HG02870 (cell line): Measurements from ENCODE around the gene NCLN.
"Not testable (repeated sequence)": the region's sequence is repeated elsewhere in the genome, so short reads cannot be mapped to it uniquely, and the experiment has no call there.

Source experiments
- ATAC-seq: cut with Tn5 transposase; IDR thresholded peaks from one replicate; pipeline ENCODE4 v1.9.1; 2021; ENCODE audit warnings: mild to moderate bottlenecking, moderate library complexity; ENCODE audit not compliant: unreplicated experiment

NCLN gene

GRCh38 chr19:3183721-3184641, 1.7 kb upstream of the NCLN start:
- no peak for ATAC-seq

GRCh38 chr19:3184847-3185460, 776 bp upstream of the NCLN start:
- ATAC-seq, result peak; percentile 24

GRCh38 chr19:3186160-3186688, 494 bp downstream of the NCLN start:
- ATAC-seq, result peak; percentile 13

- ATAC-seq, result no peak
These were observed 1.3 kb downstream of the NCLN start for GRCh38 chr19:3186891-3187661.

- no peak for ATAC-seq
These were observed 2.2 kb downstream of the NCLN start for GRCh38 chr19:3187662-3188511.

GRCh38 chr19:3188627-3189596, 3.2 kb downstream of the NCLN start:
- no peak for ATAC-seq

- ATAC-seq, result no peak
These were observed 4.2 kb downstream of the NCLN start for GRCh38 chr19:3189702-3190469.

- ATAC-seq, result no peak
These were observed 4.7 kb downstream of the NCLN start for GRCh38 chr19:3190470-3190770.

GRCh38 chr19:3190921-3191805, 5.4 kb downstream of the NCLN start:
- ATAC-seq, result no peak

GRCh38 chr19:3191806-3192104, 6.0 kb downstream of the NCLN start:
- ATAC-seq, result not testable (repeated sequence)

GRCh38 chr19:3192228-3192635, 6.5 kb downstream of the NCLN start:
- no peak for ATAC-seq

- ATAC-seq, result no peak
These were observed 7.0 kb downstream of the NCLN start for GRCh38 chr19:3192684-3193083.

GRCh38 chr19:3193256-3194105, 7.8 kb downstream of the NCLN start:
- no peak for ATAC-seq

- no peak for ATAC-seq
These were observed 8.7 kb downstream of the NCLN start for GRCh38 chr19:3194106-3195087.

- ATAC-seq, result no peak
These were observed 10.6 kb downstream of the NCLN start for GRCh38 chr19:3196064-3196932.
